GM12872 (cell line): ENCODE measurements around the gene PMM1.

ENCODE experiments used
- TF ChIP-seq, protein P1 (sequence below): IDR thresholded peaks from 3 replicates; pipeline ENCODE4 v1.5.1; 2011; ENCODE audit warnings: low read depth, mild to moderate bottlenecking, low read length, moderate library complexity; ENCODE audit not compliant: insufficient read depth

Gene PMM1

DNA sequence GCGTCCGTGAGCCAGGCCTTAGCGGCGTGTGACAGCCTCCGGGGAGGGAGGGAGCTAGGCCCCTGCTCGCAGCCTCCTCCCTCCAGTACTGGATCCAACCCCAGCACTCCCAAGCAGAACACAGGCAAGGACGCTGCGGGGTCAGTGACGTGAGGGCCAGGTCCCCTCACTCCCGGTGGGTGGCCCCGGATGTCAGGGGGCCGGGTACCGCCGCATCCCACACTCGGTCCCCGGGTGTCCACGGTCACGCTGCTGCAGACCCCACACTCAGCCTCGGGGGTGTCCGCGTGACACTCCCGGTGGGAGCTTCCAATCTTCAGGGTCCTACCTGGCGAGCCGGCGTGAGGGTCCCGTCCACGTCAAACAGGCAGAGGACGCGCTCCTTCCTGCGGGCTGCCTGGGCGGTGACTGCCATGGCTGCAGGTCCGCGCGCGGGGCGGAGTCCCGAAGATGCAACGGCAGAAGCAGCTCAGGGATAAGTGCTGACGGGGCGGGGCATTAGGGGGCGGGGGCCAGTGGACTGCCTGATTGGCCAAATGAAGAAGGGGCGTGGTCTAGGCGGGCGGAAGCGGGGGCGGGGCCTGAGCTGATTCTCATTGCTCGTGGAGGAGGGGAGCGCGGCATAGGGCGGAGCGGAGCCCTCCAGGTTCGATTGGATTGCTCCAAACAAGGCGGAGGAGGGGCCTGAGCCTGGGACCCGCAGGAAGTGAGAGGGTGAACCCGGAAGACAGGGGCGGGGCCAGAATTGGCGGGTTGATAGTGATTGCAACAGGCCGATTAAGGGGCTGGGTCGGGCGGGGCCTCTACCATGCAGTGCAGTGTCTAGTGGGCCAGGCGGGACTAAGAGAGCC is at the start of gene PMM1:
Gene PMM1, minus strand, starts transcription at position 450 of the 851 bp plus-strand sequence. Its CDS starts 35 bp downstream, at position 415.
- TF ChIP-seq, protein P1, sequence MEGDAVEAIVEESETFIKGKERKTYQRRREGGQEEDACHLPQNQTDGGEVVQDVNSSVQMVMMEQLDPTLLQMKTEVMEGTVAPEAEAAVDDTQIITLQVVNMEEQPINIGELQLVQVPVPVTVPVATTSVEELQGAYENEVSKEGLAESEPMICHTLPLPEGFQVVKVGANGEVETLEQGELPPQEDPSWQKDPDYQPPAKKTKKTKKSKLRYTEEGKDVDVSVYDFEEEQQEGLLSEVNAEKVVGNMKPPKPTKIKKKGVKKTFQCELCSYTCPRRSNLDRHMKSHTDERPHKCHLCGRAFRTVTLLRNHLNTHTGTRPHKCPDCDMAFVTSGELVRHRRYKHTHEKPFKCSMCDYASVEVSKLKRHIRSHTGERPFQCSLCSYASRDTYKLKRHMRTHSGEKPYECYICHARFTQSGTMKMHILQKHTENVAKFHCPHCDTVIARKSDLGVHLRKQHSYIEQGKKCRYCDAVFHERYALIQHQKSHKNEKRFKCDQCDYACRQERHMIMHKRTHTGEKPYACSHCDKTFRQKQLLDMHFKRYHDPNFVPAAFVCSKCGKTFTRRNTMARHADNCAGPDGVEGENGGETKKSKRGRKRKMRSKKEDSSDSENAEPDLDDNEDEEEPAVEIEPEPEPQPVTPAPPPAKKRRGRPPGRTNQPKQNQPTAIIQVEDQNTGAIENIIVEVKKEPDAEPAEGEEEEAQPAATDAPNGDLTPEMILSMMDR: no peak

DNA sequence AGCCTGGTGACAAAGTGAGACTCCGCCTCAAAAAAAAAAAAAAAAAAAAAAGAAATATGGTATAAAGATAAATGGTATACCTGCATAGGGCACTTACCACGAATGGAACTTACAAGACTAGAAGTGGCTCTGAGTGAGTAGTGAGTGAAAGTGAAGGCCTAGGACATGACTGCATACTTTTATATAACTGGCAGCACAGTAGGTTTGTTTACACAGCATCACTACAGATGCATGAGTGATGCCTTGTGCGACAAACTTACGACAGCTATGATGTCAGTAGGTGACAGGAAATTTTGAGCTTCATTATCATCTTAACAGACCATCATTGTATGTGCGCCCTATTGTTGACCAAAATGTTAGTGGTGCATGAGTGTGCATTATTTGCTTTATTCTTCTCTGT is 49.1 kb upstream of the PMM1 start:
- TF ChIP-seq, protein P1: no peak

DNA sequence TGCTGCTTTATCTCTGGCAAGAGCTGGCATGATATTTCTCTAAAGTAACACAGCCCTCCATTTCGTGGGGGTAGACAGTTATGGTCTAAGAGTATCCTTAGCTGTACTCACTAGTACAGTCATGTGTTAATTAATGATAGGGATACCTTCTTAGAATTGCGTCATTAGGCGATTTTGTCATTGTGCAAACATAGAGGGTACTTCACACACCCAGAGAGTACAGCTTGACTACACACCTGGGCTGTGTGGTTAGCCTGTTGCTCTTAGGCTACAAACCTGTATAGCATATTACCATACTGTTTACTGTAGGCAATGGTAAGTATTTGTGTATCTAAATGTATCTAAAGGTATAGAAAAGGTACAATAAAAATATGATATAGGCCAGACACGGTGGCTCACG is 48.5 kb upstream of the PMM1 start:
- TF ChIP-seq, protein P1: no peak

DNA sequence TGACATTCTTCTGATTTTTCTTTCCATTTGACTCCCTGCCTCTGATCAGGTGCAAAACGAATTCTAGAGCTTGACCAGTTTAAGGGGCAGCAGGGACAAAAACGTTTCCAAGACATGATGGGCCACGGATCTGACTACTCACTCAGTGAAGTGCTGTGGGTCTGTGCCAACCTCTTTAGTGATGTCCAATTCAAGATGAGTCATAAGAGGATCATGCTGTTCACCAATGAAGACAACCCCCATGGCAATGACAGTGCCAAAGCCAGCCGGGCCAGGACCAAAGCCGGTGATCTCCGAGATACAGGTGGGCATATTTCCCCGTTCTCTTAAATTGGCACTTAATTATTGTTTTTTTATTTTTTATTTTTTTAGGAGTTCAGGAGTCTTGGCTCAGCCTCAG is 46.8 kb upstream of the PMM1 start:
- TF ChIP-seq, protein P1: no peak

DNA sequence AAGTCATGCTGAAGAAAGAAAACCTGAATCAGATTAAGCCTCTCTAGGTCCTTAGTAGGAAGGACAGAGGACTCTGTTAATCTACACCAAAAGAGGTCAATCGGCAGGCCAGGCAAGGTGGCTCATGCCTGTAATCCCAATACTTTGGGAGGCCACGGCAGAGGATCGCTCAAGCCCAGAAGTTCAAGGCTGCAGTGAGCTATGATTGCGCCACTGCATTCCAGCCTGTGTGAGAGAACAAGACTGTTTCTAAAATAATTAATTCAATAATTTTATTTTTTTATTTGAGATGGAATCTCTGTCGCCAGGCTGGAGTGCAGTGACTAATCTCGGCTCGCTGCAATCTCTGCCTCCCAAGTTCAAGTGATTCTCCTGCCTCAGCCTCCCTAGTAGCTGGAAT is 35.9 kb upstream of the PMM1 start:
- TF ChIP-seq, protein P1: no peak

DNA sequence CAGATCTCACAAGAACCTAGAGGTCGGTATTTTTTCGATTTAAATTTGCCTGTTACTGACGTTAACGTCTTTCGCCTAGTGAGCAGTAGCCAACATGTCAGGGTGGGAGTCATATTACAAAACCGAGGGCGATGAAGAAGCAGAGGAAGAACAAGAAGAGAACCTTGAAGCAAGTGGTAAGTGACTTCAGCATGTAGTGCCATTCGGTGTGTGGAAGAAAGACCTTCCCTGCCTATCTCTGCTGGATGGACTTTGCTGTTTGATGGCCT is 32.2 kb upstream of the PMM1 start:
- TF ChIP-seq, protein P1: no peak

DNA sequence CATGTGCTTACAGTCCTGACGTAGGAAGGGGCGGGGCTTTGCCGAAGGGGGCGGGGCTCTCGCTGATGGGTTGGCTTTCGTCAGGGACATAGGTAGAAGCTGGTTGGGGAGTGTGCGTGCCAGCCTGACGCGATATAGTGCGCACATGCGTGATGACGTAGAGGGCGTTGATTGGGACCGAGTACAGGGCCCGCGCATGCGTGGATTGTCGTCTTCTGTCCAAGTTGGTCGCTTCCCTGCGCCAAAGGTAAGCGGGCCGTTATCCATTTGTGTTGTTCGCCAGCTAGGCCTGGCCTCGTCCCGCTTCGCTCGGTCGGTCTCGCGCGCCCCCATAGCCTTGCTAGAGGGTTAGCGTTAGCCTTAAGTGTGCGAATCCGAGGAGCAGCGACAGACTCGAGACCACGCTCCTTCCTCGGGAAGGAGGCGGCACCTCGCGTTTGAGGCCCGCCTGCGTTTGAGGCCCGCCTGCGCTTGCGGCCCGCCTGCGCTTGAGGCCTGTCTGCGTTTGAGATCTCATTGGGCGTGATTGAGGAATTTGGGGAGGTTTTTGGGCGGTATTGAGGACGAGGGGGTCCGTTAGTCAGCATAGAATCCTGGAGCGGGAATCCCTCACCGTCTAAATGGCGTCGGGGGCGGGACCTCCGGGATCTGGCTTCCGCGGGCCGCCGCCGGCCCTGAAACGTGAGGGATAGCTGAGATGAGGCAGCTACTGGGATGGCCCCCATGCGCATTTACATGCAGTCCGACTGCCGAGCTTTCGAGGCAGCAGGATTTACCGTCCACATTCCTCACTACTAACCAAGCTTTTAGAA is 31.7 kb upstream of the PMM1 start, which contains the start of gene XRCC6:
Gene XRCC6, plus strand, starts transcription at position 197 of the 812 bp plus-strand sequence. CDS start 710 bp downstream, outside the sequence.
- TF ChIP-seq, protein P1: no peak
